ENCODE measurements around the gene PLCD1. TPM values are rescaled to one million over a fixed set of nuclear protein-coding genes. Genes with fewer than 3 reads are reported as not detected.

PLCD1 gene
- total and polyA plus RNA-seq, 12 donors = 6.3 to 20.0 (median 10.6) TPM

DNA sequence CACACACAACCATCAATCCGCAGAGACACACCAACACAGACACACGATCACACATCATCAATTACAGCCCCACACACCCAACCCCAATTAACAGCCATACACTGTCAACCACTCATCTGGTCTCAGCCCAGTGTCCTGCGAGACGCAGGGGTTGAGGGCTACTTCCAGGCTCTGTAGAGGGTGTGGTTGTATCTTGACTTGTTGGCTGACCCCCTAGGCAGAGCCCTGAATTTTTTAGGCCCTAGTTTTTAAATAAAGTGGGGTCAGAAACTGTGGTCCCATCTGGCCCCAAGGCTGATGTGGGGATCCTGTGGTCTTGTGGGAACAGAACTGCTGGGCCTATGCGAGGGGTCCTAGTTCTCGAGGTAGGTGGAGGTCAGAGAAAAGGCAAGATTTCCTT, 29.6 kb downstream of the PLCD1 start:
- H3K4me1 ChIP-seq = peaks cover 0 to 53% (median 31%) of the 10 kb centered on the region in 9 donors
- 92 to 96% methylated on average over 6 of the region's 6 CpGs for WGBS, 2 donors
- TF ChIP-seq, protein P1, sequence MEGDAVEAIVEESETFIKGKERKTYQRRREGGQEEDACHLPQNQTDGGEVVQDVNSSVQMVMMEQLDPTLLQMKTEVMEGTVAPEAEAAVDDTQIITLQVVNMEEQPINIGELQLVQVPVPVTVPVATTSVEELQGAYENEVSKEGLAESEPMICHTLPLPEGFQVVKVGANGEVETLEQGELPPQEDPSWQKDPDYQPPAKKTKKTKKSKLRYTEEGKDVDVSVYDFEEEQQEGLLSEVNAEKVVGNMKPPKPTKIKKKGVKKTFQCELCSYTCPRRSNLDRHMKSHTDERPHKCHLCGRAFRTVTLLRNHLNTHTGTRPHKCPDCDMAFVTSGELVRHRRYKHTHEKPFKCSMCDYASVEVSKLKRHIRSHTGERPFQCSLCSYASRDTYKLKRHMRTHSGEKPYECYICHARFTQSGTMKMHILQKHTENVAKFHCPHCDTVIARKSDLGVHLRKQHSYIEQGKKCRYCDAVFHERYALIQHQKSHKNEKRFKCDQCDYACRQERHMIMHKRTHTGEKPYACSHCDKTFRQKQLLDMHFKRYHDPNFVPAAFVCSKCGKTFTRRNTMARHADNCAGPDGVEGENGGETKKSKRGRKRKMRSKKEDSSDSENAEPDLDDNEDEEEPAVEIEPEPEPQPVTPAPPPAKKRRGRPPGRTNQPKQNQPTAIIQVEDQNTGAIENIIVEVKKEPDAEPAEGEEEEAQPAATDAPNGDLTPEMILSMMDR (IDR thresholded peaks at IDR 0.05) = no peak
- intact Hi-C loops (cut with DNase I) = loop anchor here in 5 of 10 donors (2.0 to 10.0 kb wide), 6 partner anchors 141 to 655 kb away; no protein-coding TSS in a partner anchor
- DNase-seq (no peak), ATAC-seq (no peak)
- no peak overlapping the region for H3K4me3 ChIP-seq
- H3K9me3 ChIP-seq = no peaks in the 10 kb centered on the region
- H3K27me3 ChIP-seq = no peaks in the 10 kb centered on the region
- peaks cover 0 to 37% (median 0%) of the 10 kb centered on the region in 9 donors for H3K36me3 ChIP-seq
- H3K27ac ChIP-seq = no peak overlapping the region

DNA sequence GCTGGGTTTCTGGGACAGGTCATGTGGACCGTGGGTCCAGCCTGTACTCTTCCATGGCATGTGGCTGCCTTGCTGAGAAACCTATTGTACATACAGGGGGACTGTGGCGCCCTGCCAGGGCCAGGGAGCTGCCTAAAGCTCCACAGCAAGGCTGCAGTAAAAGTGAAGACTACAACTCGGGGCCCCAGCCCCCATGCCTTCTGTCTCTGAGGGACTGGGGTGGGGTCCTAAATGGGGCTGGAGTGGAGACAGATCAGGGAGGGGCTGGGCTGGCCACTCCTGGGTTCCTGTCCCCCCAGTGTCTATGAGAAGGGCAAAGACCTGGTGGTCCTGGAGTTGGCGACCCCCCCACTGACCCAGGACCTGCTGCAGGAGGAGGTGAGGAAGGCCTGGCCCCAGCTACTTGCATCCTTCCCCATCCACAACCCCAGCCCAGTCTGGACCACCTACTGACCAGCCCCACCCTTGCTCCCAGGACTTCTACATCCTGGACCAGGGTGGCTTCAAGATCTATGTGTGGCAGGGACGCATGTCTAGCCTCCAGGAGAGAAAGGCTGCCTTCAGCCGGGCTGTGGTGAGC, 31.6 kb downstream of the PLCD1 start:
- peak overlapping the region in 3 of 10 donors; percentile 45 to 59 (median 48) for H3K4me3 ChIP-seq
- peak overlapping the region in 9 of 10 donors; percentile 85 to 95 (median 89) for H3K27ac ChIP-seq
- H3K9me3 ChIP-seq = no peaks in the 10 kb centered on the region
- WGBS, 2 donors = 82 to 88% methylated on average over 6 of the region's 6 CpGs
- ATAC-seq (peak in 2 of 8 donors; percentile 0), DNase-seq (peak in 1 of 2 donors; percentile 28)
- TF ChIP-seq, protein P1 (IDR thresholded peaks at IDR 0.05) = no peak
- peaks cover 0 to 36% (median 0%) of the 10 kb centered on the region in 9 donors for H3K36me3 ChIP-seq
- H3K27me3 ChIP-seq = no peaks in the 10 kb centered on the region
- intact Hi-C loops (cut with DNase I) = loop anchor here in 1 of 10 donors (2.0 kb wide), 1 partner anchor 141 kb away; no protein-coding TSS in a partner anchor
- H3K4me1 ChIP-seq = peaks cover 0 to 52% (median 28%) of the 10 kb centered on the region in 9 donors

DNA sequence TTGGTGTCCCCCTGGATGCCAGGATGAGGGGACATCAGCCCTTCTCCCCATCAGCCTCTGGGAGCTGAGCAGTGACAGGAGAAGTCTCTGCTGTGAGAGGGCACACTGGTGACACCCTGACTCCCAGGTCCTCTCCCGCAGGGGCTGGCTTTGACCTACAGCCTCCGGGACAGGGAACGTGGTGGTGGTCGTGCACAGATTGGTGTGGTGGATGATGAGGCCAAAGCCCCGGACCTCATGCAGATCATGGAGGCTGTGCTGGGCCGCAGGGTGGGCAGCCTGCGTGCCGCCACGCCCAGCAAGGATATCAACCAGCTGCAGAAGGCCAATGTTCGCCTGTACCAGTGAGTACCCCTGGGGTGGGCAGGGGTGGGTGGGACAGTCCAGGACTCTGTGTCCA, 32.1 kb downstream of the PLCD1 start:
- Histone ChIP-seq H3K9me3 (no peaks in the 10 kb centered on the region), H3K27ac (peak overlapping the region in 1 of 10 donors; percentile 92), H3K4me3 (no peak overlapping the region), H3K27me3 (no peaks in the 10 kb centered on the region), H3K36me3 (peaks cover 0 to 30% (median 0%) of the 10 kb centered on the region in 9 donors), H3K4me1 (peaks cover 0 to 52% (median 26%) of the 10 kb centered on the region in 9 donors)
- intact Hi-C loops (cut with DNase I) = loop anchor here in 1 of 10 donors (2.0 kb wide), 1 partner anchor 141 kb away; no protein-coding TSS in a partner anchor
- TF ChIP-seq, protein P1 (IDR thresholded peaks at IDR 0.05) = no peak
- WGBS, 2 donors = 91 to 95% methylated on average over 10 of the region's 10 CpGs
- ATAC-seq (no peak), DNase-seq (no peak)

DNA sequence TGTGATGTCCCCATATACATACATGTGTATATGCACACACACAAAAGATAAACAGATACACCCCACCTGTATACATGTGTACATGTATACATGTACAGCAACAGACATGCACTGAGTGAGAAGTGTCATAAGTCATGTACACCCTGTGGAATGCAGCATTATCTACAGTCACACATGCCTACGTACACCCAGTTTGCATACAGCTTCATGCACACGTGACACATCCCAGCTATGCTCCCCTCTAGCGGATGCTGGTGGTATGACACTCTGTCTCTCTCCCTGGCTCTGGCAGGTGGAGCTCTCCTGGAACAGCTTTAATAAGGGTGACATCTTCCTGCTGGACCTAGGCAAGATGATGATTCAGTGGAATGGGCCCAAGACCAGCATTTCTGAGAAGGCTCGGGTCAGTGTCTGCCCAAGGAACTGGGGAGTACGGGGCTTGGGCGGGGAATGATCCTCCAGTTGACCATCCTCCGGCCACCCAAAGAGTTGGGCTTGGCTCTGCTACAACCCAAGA, 32.6 kb downstream of the PLCD1 start:
- ATAC-seq = peak in 2 of 8 donors; percentile 5 to 18
- WGBS, 2 donors = 52 to 61% methylated on average over 7 of the region's 7 CpGs
- intact Hi-C loops (cut with DNase I) = loop anchor here in 1 of 10 donors (2.0 kb wide), 1 partner anchor 140 kb away; no protein-coding TSS in a partner anchor
- Histone ChIP-seq H3K4me3 (no peak overlapping the region), H3K27ac (no peak overlapping the region), H3K9me3 (no peaks in the 10 kb centered on the region), H3K27me3 (no peaks in the 10 kb centered on the region), H3K36me3 (peaks cover 0 to 25% (median 0%) of the 10 kb centered on the region in 9 donors), H3K4me1 (peaks cover 0 to 52% (median 26%) of the 10 kb centered on the region in 9 donors)
- TF ChIP-seq, protein P1 (IDR thresholded peaks at IDR 0.05) = peak; percentile 80 to 96 (median 89)
- peak; percentile 53 to 70 for DNase-seq

Measured in heart right ventricle (tissue), 16 donors.